ENCODE data around the gene MEGF8. TPM values are rescaled to one million over a fixed set of nuclear protein-coding genes. Genes with fewer than 3 reads are reported as not detected.

The MEGF8 gene
- total and polyA plus RNA-seq, 2 of the 8 experiments (the other 6 are each of a cell fraction or from before 2014, with no cell fraction given): 13.0 to 23.7 TPM

DNA sequence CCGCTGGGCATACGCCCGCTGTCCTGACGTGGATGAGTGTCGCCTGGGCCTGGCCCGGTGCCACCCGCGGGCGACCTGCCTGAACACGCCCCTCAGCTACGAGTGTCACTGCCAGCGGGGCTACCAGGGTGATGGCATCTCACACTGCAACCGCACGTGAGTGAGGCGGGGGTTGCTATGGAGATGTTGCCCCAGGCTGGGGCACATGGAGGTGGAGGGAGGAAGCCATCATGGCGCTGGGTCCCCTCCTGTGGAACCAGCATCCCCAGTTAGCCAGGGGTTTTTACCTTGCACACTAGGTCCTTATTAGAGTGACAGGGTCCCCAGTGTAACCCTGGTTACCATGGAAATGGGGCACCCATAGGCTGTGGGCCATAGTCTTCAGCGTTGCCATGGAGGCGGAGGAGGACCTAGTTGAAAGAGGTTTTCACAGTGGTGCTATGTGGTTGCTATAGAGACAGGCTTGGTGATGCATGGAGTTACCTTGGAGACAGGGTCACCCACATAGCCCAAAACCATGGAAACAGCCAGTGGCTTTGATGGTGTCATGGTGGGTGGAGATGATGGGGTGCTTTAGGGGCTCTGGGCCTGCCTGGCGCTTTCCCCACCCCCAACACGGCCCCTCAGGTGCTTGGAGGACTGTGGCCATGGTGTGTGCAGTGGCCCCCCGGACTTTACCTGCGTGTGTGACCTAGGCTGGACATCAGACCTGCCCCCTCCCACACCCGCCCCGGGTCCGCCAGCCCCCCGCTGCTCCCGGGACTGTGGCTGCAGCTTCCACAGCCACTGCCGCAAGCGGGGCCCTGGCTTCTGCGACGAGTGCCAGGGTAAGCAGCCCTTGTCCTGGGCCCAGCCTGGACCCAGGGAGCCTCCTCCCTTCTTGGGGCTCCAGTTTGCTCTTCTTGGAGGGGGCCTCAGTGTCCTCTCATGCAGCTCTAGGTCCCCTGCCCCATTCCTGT lies 27.1 kb downstream of the MEGF8 start (continued):
- TF ChIP-seq, protein P1, sequence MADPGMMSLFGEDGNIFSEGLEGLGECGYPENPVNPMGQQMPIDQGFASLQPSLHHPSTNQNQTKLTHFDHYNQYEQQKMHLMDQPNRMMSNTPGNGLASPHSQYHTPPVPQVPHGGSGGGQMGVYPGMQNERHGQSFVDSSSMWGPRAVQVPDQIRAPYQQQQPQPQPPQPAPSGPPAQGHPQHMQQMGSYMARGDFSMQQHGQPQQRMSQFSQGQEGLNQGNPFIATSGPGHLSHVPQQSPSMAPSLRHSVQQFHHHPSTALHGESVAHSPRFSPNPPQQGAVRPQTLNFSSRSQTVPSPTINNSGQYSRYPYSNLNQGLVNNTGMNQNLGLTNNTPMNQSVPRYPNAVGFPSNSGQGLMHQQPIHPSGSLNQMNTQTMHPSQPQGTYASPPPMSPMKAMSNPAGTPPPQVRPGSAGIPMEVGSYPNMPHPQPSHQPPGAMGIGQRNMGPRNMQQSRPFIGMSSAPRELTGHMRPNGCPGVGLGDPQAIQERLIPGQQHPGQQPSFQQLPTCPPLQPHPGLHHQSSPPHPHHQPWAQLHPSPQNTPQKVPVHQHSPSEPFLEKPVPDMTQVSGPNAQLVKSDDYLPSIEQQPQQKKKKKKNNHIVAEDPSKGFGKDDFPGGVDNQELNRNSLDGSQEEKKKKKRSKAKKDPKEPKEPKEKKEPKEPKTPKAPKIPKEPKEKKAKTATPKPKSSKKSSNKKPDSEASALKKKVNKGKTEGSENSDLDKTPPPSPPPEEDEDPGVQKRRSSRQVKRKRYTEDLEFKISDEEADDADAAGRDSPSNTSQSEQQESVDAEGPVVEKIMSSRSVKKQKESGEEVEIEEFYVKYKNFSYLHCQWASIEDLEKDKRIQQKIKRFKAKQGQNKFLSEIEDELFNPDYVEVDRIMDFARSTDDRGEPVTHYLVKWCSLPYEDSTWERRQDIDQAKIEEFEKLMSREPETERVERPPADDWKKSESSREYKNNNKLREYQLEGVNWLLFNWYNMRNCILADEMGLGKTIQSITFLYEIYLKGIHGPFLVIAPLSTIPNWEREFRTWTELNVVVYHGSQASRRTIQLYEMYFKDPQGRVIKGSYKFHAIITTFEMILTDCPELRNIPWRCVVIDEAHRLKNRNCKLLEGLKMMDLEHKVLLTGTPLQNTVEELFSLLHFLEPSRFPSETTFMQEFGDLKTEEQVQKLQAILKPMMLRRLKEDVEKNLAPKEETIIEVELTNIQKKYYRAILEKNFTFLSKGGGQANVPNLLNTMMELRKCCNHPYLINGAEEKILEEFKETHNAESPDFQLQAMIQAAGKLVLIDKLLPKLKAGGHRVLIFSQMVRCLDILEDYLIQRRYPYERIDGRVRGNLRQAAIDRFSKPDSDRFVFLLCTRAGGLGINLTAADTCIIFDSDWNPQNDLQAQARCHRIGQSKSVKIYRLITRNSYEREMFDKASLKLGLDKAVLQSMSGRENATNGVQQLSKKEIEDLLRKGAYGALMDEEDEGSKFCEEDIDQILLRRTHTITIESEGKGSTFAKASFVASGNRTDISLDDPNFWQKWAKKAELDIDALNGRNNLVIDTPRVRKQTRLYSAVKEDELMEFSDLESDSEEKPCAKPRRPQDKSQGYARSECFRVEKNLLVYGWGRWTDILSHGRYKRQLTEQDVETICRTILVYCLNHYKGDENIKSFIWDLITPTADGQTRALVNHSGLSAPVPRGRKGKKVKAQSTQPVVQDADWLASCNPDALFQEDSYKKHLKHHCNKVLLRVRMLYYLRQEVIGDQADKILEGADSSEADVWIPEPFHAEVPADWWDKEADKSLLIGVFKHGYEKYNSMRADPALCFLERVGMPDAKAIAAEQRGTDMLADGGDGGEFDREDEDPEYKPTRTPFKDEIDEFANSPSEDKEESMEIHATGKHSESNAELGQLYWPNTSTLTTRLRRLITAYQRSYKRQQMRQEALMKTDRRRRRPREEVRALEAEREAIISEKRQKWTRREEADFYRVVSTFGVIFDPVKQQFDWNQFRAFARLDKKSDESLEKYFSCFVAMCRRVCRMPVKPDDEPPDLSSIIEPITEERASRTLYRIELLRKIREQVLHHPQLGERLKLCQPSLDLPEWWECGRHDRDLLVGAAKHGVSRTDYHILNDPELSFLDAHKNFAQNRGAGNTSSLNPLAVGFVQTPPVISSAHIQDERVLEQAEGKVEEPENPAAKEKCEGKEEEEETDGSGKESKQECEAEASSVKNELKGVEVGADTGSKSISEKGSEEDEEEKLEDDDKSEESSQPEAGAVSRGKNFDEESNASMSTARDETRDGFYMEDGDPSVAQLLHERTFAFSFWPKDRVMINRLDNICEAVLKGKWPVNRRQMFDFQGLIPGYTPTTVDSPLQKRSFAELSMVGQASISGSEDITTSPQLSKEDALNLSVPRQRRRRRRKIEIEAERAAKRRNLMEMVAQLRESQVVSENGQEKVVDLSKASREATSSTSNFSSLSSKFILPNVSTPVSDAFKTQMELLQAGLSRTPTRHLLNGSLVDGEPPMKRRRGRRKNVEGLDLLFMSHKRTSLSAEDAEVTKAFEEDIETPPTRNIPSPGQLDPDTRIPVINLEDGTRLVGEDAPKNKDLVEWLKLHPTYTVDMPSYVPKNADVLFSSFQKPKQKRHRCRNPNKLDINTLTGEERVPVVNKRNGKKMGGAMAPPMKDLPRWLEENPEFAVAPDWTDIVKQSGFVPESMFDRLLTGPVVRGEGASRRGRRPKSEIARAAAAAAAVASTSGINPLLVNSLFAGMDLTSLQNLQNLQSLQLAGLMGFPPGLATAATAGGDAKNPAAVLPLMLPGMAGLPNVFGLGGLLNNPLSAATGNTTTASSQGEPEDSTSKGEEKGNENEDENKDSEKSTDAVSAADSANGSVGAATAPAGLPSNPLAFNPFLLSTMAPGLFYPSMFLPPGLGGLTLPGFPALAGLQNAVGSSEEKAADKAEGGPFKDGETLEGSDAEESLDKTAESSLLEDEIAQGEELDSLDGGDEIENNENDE (IDR thresholded peaks at IDR 0.05; ENCODE audit: insufficient replicate concordance, low read length): no peak
- no peak for TF ChIP-seq YY1 (IDR thresholded peaks at IDR 0.05; ENCODE audit: low read depth, low read length)
- TF ChIP-seq, protein P2, sequence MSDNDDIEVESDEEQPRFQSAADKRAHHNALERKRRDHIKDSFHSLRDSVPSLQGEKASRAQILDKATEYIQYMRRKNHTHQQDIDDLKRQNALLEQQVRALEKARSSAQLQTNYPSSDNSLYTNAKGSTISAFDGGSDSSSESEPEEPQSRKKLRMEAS (IDR thresholded peaks at IDR 0.05): no peak
- TF ChIP-seq CBX8 (IDR thresholded peaks at IDR 0.05; ENCODE audit: borderline replicate concordance, low read depth, low read length): no peak
- TF ChIP-seq CHD2 (IDR thresholded peaks at IDR 0.05; ENCODE audit: low read length): no peak
- no peak for TF ChIP-seq ATF3 (IDR thresholded peaks at IDR 0.05; ENCODE audit: insufficient read depth, low read depth, low read length)
- no peak for TF ChIP-seq CBX5 (IDR thresholded peaks at IDR 0.05; ENCODE audit: low read depth, low read length)
- TF ChIP-seq SP4 (IDR thresholded peaks at IDR 0.05; ENCODE audit: low read length): no peak
- no peak for TF ChIP-seq RBBP5 (IDR thresholded peaks at IDR 0.05; ENCODE audit: borderline replicate concordance, low read depth, low read length)
